GM12878 (cell line): ENCODE data around the gene ARHGEF37. TPM values are rescaled to one million over a fixed set of nuclear protein-coding genes. Genes with fewer than 3 reads are reported as not detected.

ENCODE experiments used
- ATAC-seq: fragments of 200-7000 bp; cut with Tn5 transposase; 3 replicates; pipeline ENCODE4 v1.9.1; 2020; ENCODE audit warnings: mild to moderate bottlenecking, moderate library complexity
- BruUV-seq: library from RNA; stranded (reverse); fragments of 400-500 nt; replicated peaks from 2 replicates; lab custom pipeline; 2021; lab: Mats Ljungman, UMichigan
- CTCF ChIA-PET: fragments of 300-600 bp; sonication (Branson Sonifier 250); formaldehyde crosslinking; extraction: SDS; loops from one replicate; lab custom pipeline; 2021; ENCODE audit warnings: inconsistent platforms; lab: Yijun Ruan, JAX
- POLR2A ChIA-PET: fragments of 350-600 bp; formaldehyde crosslinking; extraction: SDS; loops from one replicate; lab custom pipeline; 2021; ENCODE audit warnings: inconsistent platforms; lab: Charles Lee
- RAD21 ChIA-PET: fragments of 300-600 bp; sonication (Branson Sonifier 250); formaldehyde crosslinking; loops from one replicate; lab custom pipeline; 2023; ENCODE audit warnings: antibody characterized with exemption; ENCODE audit not compliant: unreplicated experiment; lab: Charles Lee
- SMC1A ChIA-PET: fragments of 300-600 bp; sonication (Branson Sonifier 250); formaldehyde crosslinking; loops from one replicate; lab custom pipeline; 2023; ENCODE audit not compliant: unreplicated experiment, uncharacterized antibody; lab: Charles Lee
- DNase-seq: peaks from one replicate; pipeline ENCODE4 v3.0.0-alpha.2; 2011; ENCODE audit warnings: low read depth, low spot score
- FAIRE-seq: peaks from 3 replicates; lab custom pipeline; 2011; peaks lifted over from hg19 to GRCh38; lab: Jason Lieb, UNC
- H2AFZ ChIP-seq: 2 replicates; pipeline ENCODE4 v1.6.0; 2011; ENCODE audit warnings: low read depth, low read length, control low read depth; ENCODE audit not compliant: control insufficient read depth
- H3K27ac ChIP-seq: 2 replicates; pipeline ENCODE4 v1.5.1; 2011; ENCODE audit warnings: control low read depth; ENCODE audit not compliant: control insufficient read depth, insufficient read depth
- H3K27me3 ChIP-seq, 2 experiments: replicated peaks in 1 of 2; 2 replicates each; pipeline versions ENCODE4 v1.6.0 to v1.6.1; 2011; ENCODE audit warnings: low read length in 1 of 2; ENCODE audit not compliant: control insufficient read depth in 2 of 2, insufficient read depth in 2 of 2
- H3K36me3 ChIP-seq, 2 experiments: 2 replicates each; pipeline ENCODE4 v1.5.1; 2011; ENCODE audit warnings: low read length in 1 of 2; ENCODE audit not compliant: control insufficient read depth in 2 of 2, insufficient read depth in 2 of 2
- H3K4me1 ChIP-seq: 2 replicates; pipeline ENCODE4 v1.6.1; 2011; ENCODE audit warnings: mild to moderate bottlenecking, low read length, moderate library complexity, mixed read lengths; ENCODE audit not compliant: control insufficient read depth, insufficient read depth
- H3K4me2 ChIP-seq: 2 replicates; pipeline ENCODE4 v1.6.0; 2011; ENCODE audit warnings: control low read depth; ENCODE audit not compliant: control insufficient read depth, insufficient read depth
- H3K4me3 ChIP-seq: fragments of 200-600 bp; sonication (generic); 2 replicates; pipeline ENCODE4 v1.5.1; 2016
- H3K79me2 ChIP-seq: 2 replicates; pipeline ENCODE4 v1.6.0; 2011; ENCODE audit warnings: low read length; ENCODE audit not compliant: control insufficient read depth, insufficient read depth
- H3K9ac ChIP-seq: 2 replicates; pipeline ENCODE4 v1.8.0; 2011; ENCODE audit warnings: low read length, control low read depth, mixed read lengths; ENCODE audit not compliant: control insufficient read depth, insufficient read depth
- H3K9me3 ChIP-seq: replicated peaks from 3 replicates; pipeline ENCODE4 v1.5.1; 2011; ENCODE audit warnings: mild to moderate bottlenecking, low read length; ENCODE audit not compliant: control insufficient read depth, insufficient read depth
- H4K20me1 ChIP-seq: 2 replicates; pipeline ENCODE4 v1.6.0; 2011; ENCODE audit not compliant: control insufficient read depth, insufficient read depth
- CBX5 ChIP-seq: sonication (generic); IDR thresholded peaks from 2 replicates; pipeline ENCODE4 v1.6.1; 2016; ENCODE audit warnings: low read depth, moderate library complexity, mild to moderate bottlenecking, inconsistent platforms
- NFIC ChIP-seq: IDR thresholded peaks from 2 replicates; pipeline ENCODE4 v1.6.1; 2012; ENCODE audit warnings: low read depth, mild to moderate bottlenecking, inconsistent platforms, low read length, moderate library complexity
- RAD21 ChIP-seq: IDR thresholded peaks from 2 replicates; pipeline ENCODE4 v1.6.1; 2011; ENCODE audit warnings: mild to moderate bottlenecking, low read depth, low read length, moderate library complexity; ENCODE audit not compliant: insufficient read depth
- SRF ChIP-seq, 2 experiments: IDR thresholded peaks; 2 replicates each; pipeline ENCODE4 v1.6.1; 2011; ENCODE audit warnings: low read depth in 2 of 2, low read length in 2 of 2, mild to moderate bottlenecking in 1 of 2, moderate library complexity in 1 of 2
- TBL1XR1 ChIP-seq: IDR thresholded peaks from 2 replicates; pipeline ENCODE4 v1.6.1; 2012; ENCODE audit warnings: low read depth, low read length, improper control_type of control experiment
- TCF7 ChIP-seq: IDR thresholded peaks from 2 replicates; pipeline ENCODE4 v1.6.1; 2014; ENCODE audit warnings: antibody characterized with exemption, borderline replicate concordance
- ZNF24 ChIP-seq: fragments of 450-650 bp; IDR thresholded peaks from 2 replicates; pipeline ENCODE4 v1.6.1; 2017; ENCODE audit warnings: antibody characterized with exemption, mild to moderate bottlenecking
- WGBS: methylation state at CpG from one replicate; pipeline ENCODE4 v1.1.6; 2016; ENCODE audit warnings: low lambda C conversion rate; ENCODE audit not compliant: insufficient replicate concordance, insufficient coverage; ENCODE audit errors: missing lambda C conversion rate; 5-methylcytosine and 5-hydroxymethylcytosine counted together
- in situ Hi-C: fragments of 300-500 bp; cut with MboI; formaldehyde crosslinking; loops from 9 replicates; pipeline ENCODE4 v1.14.3; 2018; ENCODE audit warnings: mixed read lengths
- intact Hi-C: fragments of 100-400 bp; cut with micrococcal nuclease; formaldehyde crosslinking; loops from one replicate; pipeline ENCODE4 v1.14.2; 2022; ENCODE audit not compliant: unreplicated experiment
- polyA plus RNA-seq, 11 experiments: library from polyadenylated mRNA; depleted of rRNA in 4 of 11; unstranded in 6 of 11; stranded (reverse) in 5 of 11; fragments of >200 nt; fragmentation: Nextera tagmentation in 4 of 11; fragmentation: Illumina TruSeq in 1 of 11; extraction: Ambion mirVana in 4 of 11; extraction: Trizol in 1 of 11; gene quantifications; 1 replicate in 1 of 11; 2 replicates in 10 of 11; pipeline versions ENCODE4 v1.2.1 to v1.2.3, GENCODE V29; 2011 to 2016; ENCODE audit warnings: inconsistent platforms in 2 of 11, missing spikeins in 2 of 11, low read depth in 1 of 11
- total RNA-seq, 4 experiments: library from RNA; depleted of rRNA in 3 of 4; stranded (reverse); fragments of >200 nt in 3 of 4; fragmentation: Illumina TruSeq in 1 of 4; extraction: Trizol in 1 of 4; gene quantifications; 2 replicates each; pipeline versions ENCODE4 v1.2.1 to v1.2.3, GENCODE V29; 2013 to 2021
- TF ChIP-seq, protein P1 (sequence below), 3 experiments: IDR thresholded peaks in 2 of 3; conservative IDR thresholded peaks in 1 of 3; 2 replicates each; pipeline ENCODE4 v1.5.1; 2011; ENCODE audit warnings: low read depth in 3 of 3, low read length in 3 of 3, mild to moderate bottlenecking in 3 of 3, control low read depth in 2 of 3, moderate library complexity in 2 of 3, inconsistent platforms in 1 of 3, mixed read lengths in 1 of 3; ENCODE audit not compliant: control insufficient read depth in 2 of 3, insufficient read depth in 1 of 3; ENCODE audit errors: extremely low read depth in 1 of 3

The ARHGEF37 gene
- total and polyA plus RNA-seq, 10 of the 15 experiments (the other 5 are each of a cell fraction or from before 2014, with no cell fraction given) = 0.16 to 1.1 (median 0.63) TPM

GRCh38 chr5:149628846-149629388 is 47.6 kb downstream of the ARHGEF37 start:
- no peaks in the 10 kb centered on the region for H3K9me3 ChIP-seq
- H3K79me2 ChIP-seq = no peaks in the 10 kb centered on the region
- H3K4me3 ChIP-seq = no peak overlapping the region
- TF ChIP-seq NFIC = no peak
- no peak for TF ChIP-seq TCF7
- TF ChIP-seq, protein P1, sequence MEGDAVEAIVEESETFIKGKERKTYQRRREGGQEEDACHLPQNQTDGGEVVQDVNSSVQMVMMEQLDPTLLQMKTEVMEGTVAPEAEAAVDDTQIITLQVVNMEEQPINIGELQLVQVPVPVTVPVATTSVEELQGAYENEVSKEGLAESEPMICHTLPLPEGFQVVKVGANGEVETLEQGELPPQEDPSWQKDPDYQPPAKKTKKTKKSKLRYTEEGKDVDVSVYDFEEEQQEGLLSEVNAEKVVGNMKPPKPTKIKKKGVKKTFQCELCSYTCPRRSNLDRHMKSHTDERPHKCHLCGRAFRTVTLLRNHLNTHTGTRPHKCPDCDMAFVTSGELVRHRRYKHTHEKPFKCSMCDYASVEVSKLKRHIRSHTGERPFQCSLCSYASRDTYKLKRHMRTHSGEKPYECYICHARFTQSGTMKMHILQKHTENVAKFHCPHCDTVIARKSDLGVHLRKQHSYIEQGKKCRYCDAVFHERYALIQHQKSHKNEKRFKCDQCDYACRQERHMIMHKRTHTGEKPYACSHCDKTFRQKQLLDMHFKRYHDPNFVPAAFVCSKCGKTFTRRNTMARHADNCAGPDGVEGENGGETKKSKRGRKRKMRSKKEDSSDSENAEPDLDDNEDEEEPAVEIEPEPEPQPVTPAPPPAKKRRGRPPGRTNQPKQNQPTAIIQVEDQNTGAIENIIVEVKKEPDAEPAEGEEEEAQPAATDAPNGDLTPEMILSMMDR (IDR thresholded peaks at IDR 0.05 in 2 of 3, conservative IDR thresholded peaks at IDR 0.05 in 1 of 3; ENCODE audit: control insufficient read depth in 2 of 3, extremely low read depth in 1 of 3, insufficient read depth in 1 of 3, low read depth in 3 of 3, low read length in 3 of 3) = no peak
- TF ChIP-seq CBX5 = no peak
- no peak for TF ChIP-seq TBL1XR1
- TF ChIP-seq RAD21 = no peak
- peak; percentile 74 for TF ChIP-seq ZNF24
- no peak for TF ChIP-seq SRF (IDR thresholded peaks at IDR 0.05; ENCODE audit: low read depth in 2 of 2, low read length in 2 of 2)
- H3K27ac ChIP-seq = no peak overlapping the region
- no peak overlapping the region for H3K9ac ChIP-seq
- ChIA-PET RAD21 (no interaction called here), CTCF (interaction anchor here (0.9 kb wide), 1 partner anchor 10 kb away, joined by 7 read pairs; no protein-coding TSS in a partner anchor), POLR2A (no interaction called here), SMC1A (no interaction called here)
- in situ Hi-C loops = no loop called here
- no peak overlapping the region for H2AFZ ChIP-seq
- H3K4me2 ChIP-seq = no peak overlapping the region
- H3K27me3 ChIP-seq = no peaks in the 10 kb centered on the region
- peaks cover 12% of the 10 kb centered on the region for H3K4me1 ChIP-seq
- BruUV-seq = no TSS peak
- WGBS = 64% methylated on average over 5 of the region's 5 CpGs
- intact Hi-C loops = no loop called here
- ATAC-seq (no peak), DNase-seq (no peak), FAIRE-seq (no peak)
- no peaks in the 10 kb centered on the region for H3K36me3 ChIP-seq
- H4K20me1 ChIP-seq = no peaks in the 10 kb centered on the region
